Measurements from ENCODE around the gene ACTR6.

ACTR6 gene

GRCh38 chr12:100239589-100239988 is 39.0 kb downstream of the ACTR6 start:
- TF ChIP-seq MAX (IDR thresholded peaks at IDR 0.05; ENCODE audit: low read depth, low read length): no peak
- no peak for TF ChIP-seq CTCF (IDR thresholded peaks at IDR 0.05; ENCODE audit: low read depth, low read length)
- TF ChIP-seq POLR2A (IDR thresholded peaks at IDR 0.05; ENCODE audit: extremely low read depth, insufficient read length): no peak
- no peak for TF ChIP-seq MYC (IDR thresholded peaks at IDR 0.05; ENCODE audit: low read depth, low read length)
- H3K4me3 ChIP-seq (ENCODE audit: low read depth, low read length): no peak overlapping the region
- DNase-seq (ENCODE audit: low read depth): no peak

- DNase-seq (ENCODE audit: low read depth): no peak
- TF ChIP-seq MAX (IDR thresholded peaks at IDR 0.05; ENCODE audit: low read depth, low read length) (no peak), CTCF (IDR thresholded peaks at IDR 0.05; ENCODE audit: low read depth, low read length) (no peak), MYC (IDR thresholded peaks at IDR 0.05; ENCODE audit: low read depth, low read length) (no peak), POLR2A (IDR thresholded peaks at IDR 0.05; ENCODE audit: extremely low read depth, insufficient read length) (no peak)
These were observed 42.5 kb downstream of the ACTR6 start for GRCh38 chr12:100243137-100243536.

GRCh38 chr12:100247765-100248164 is 47.1 kb downstream of the ACTR6 start:
- no peak for TF ChIP-seq CTCF (IDR thresholded peaks at IDR 0.05; ENCODE audit: low read depth, low read length)
- TF ChIP-seq MAX (IDR thresholded peaks at IDR 0.05; ENCODE audit: low read depth, low read length): no peak
- no peak for TF ChIP-seq POLR2A (IDR thresholded peaks at IDR 0.05; ENCODE audit: extremely low read depth, insufficient read length)
- TF ChIP-seq MYC (IDR thresholded peaks at IDR 0.05; ENCODE audit: low read depth, low read length): no peak
- no peak overlapping the region for H3K4me3 ChIP-seq (ENCODE audit: low read depth, low read length)
- no peak for DNase-seq (ENCODE audit: low read depth)

More at GRCh38 chr12:100243137-100243536, 42.5 kb downstream of the ACTR6 start:
- H3K4me3 ChIP-seq (ENCODE audit: low read depth, low read length): no peak overlapping the region

GRCh38 chr12:100248886-100249285 is 48.3 kb downstream of the ACTR6 start:
- no peak overlapping the region for H3K4me3 ChIP-seq (ENCODE audit: low read depth, low read length)
- TF ChIP-seq POLR2A (IDR thresholded peaks at IDR 0.05; ENCODE audit: extremely low read depth, insufficient read length) (no peak), CTCF (IDR thresholded peaks at IDR 0.05; ENCODE audit: low read depth, low read length) (no peak), MYC (IDR thresholded peaks at IDR 0.05; ENCODE audit: low read depth, low read length) (no peak), MAX (IDR thresholded peaks at IDR 0.05; ENCODE audit: low read depth, low read length) (no peak)
- DNase-seq (ENCODE audit: low read depth): no peak

GRCh38 chr12:100249941-100250340 is 49.3 kb downstream of the ACTR6 start:
- no peak for DNase-seq (ENCODE audit: low read depth)
- no peak overlapping the region for H3K4me3 ChIP-seq (ENCODE audit: low read depth, low read length)
- TF ChIP-seq MYC (IDR thresholded peaks at IDR 0.05; ENCODE audit: low read depth, low read length) (no peak), CTCF (IDR thresholded peaks at IDR 0.05; ENCODE audit: low read depth, low read length) (no peak), POLR2A (IDR thresholded peaks at IDR 0.05; ENCODE audit: extremely low read depth, insufficient read length) (no peak), MAX (IDR thresholded peaks at IDR 0.05; ENCODE audit: low read depth, low read length) (no peak)

- no peak for TF ChIP-seq POLR2A (IDR thresholded peaks at IDR 0.05; ENCODE audit: extremely low read depth, insufficient read length)
- TF ChIP-seq MAX (IDR thresholded peaks at IDR 0.05; ENCODE audit: low read depth, low read length): no peak
- no peak for TF ChIP-seq MYC (IDR thresholded peaks at IDR 0.05; ENCODE audit: low read depth, low read length)
- TF ChIP-seq CTCF (IDR thresholded peaks at IDR 0.05; ENCODE audit: low read depth, low read length): no peak
- no peak for DNase-seq (ENCODE audit: low read depth)
- no peak overlapping the region for H3K4me3 ChIP-seq (ENCODE audit: low read depth, low read length)
These were observed 51.3 kb downstream of the ACTR6 start for GRCh38 chr12:100251917-100252316.
